Measurements from ENCODE around the gene SEMA6D. TPM values are rescaled to one million over a fixed set of nuclear protein-coding genes. Genes with fewer than 3 reads are reported as not detected.

The SEMA6D gene
- total RNA-seq, 1 donor from 2014 or later = 1.8 TPM

- no peak for DNase-seq (ENCODE audit: low read depth)
- Histone ChIP-seq H3K4me3 (ENCODE audit: low read depth, low read length) (no peak overlapping the region), H3K36me3 (ENCODE audit: control insufficient read depth, insufficient read depth, low read length) (no peaks in the 10 kb centered on the region)
Observed at GRCh38 chr15:47691882-47692281, 25.4 kb upstream of the SEMA6D start.

GRCh38 chr15:47696351-47696750, 21.0 kb upstream of the SEMA6D start:
- H3K4me3 ChIP-seq (ENCODE audit: low read depth, low read length) = no peak overlapping the region
- no peaks in the 10 kb centered on the region for H3K36me3 ChIP-seq (ENCODE audit: control insufficient read depth, insufficient read depth, low read length)
- no peak for TF ChIP-seq CTCF (IDR thresholded peaks at IDR 0.05; ENCODE audit: insufficient read depth, low read length, poor library complexity, severe bottlenecking)
- no peak for DNase-seq (ENCODE audit: low read depth)
- H3K27me3 ChIP-seq (ENCODE audit: control insufficient read depth, insufficient read depth, low read length) = no peaks in the 10 kb centered on the region

More at GRCh38 chr15:47691882-47692281, 25.4 kb upstream of the SEMA6D start:
- no peak for TF ChIP-seq CTCF (IDR thresholded peaks at IDR 0.05; ENCODE audit: insufficient read depth, low read length, poor library complexity, severe bottlenecking)
- H3K27me3 ChIP-seq (ENCODE audit: control insufficient read depth, insufficient read depth, low read length) = no peaks in the 10 kb centered on the region

DNA sequence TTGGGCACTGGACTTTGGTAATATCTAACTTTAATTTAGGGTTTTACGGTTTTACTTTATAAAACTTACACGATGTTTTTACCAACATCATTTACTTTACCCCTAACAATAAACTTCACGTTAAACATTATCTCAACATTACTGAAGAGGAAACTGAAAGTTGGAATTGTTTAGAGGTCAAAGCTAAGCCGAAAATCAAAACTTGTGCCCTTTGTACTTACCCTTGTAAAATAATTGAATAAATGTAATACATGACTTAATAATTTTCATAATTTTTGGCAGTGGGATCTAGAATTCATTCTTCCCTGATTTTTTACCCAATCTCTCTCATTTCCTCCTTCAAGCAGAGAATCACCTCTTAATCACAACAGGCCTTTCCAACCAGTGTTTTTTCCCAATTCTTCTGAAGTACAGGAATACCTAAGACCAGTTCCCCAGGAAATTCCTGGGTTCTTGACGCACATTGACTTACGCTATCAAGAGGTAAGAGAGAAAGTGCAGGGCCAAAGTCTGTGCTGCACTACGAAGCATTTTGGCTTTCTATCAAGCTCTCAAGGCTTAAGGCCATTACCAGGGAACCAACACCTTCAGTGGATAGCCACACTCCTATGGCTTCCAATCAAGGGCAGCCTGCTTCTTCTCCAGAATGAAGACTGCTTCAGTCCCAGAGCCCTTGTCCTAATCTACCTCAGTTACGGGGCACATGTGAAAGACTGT, 11.9 kb upstream of the SEMA6D start:
- Histone ChIP-seq H3K4me3 (ENCODE audit: low read depth, low read length) (no peak overlapping the region), H3K27me3 (ENCODE audit: control insufficient read depth, insufficient read depth, low read length) (no peaks in the 10 kb centered on the region), H3K36me3 (ENCODE audit: control insufficient read depth, insufficient read depth, low read length) (no peaks in the 10 kb centered on the region)
- TF ChIP-seq CTCF (IDR thresholded peaks at IDR 0.05; ENCODE audit: insufficient read depth, low read length, poor library complexity, severe bottlenecking) = no peak
- no peak for DNase-seq (ENCODE audit: low read depth)

- H3K27me3 ChIP-seq (ENCODE audit: control insufficient read depth, insufficient read depth, low read length) = no peaks in the 10 kb centered on the region
- no peak overlapping the region for H3K4me3 ChIP-seq (ENCODE audit: low read depth, low read length)
- no peak for TF ChIP-seq CTCF (IDR thresholded peaks at IDR 0.05; ENCODE audit: insufficient read depth, low read length, poor library complexity, severe bottlenecking)
- no peaks in the 10 kb centered on the region for H3K36me3 ChIP-seq (ENCODE audit: control insufficient read depth, insufficient read depth, low read length)
- DNase-seq (ENCODE audit: low read depth) = no peak
Observed at GRCh38 chr15:47707391-47707790, 9.9 kb upstream of the SEMA6D start.

DNA sequence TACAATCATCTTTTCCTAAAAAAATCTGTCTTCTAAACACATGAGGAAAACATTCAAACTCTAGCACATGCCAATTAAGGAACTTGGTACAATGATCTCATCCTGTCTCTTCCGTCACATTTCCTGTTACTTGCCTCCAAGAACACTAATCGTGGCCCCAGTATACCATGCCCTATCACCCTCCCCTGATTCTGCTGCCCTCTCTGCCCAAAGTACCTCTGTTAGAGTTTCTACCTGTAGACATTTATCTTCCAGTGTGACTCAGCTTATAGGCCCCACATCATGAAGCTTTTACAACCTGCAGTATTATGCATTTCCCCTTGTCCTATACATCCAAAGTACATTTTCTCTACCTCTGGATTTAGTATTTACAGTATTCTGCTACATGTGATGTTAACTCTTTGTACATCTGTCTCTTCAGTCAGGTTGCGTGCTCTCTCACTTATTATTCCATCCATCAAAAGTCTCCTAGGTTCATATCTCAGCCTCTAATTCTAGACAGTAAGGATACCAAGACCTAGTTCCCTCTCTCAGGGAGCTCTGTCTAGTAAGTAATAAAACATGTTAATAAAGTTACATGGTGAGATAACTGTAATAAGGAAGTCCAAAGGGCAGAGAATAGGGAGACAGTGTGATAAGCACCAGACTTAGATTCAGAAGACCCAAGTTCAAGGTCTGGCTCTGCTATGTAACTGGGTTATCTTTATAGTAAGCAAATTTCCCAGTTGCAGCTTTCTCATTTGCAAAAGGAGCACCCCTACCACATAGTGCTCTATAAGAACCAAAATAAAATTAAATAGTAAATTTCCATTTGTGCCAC, 8.9 kb upstream of the SEMA6D start:
- Histone ChIP-seq H3K27me3 (ENCODE audit: control insufficient read depth, insufficient read depth, low read length) (no peaks in the 10 kb centered on the region), H3K4me3 (ENCODE audit: low read depth, low read length) (no peak overlapping the region), H3K36me3 (ENCODE audit: control insufficient read depth, insufficient read depth, low read length) (no peaks in the 10 kb centered on the region)
- no peak for TF ChIP-seq CTCF (IDR thresholded peaks at IDR 0.05; ENCODE audit: insufficient read depth, low read length, poor library complexity, severe bottlenecking)
- no peak for DNase-seq (ENCODE audit: low read depth)

Measured in kidney epithelial cell (primary cell).